DND-41 (cell line): ENCODE results near the gene APBA3.

Experiments used
- ATAC-seq: fragments of 200-7000 bp; cut with Tn5 transposase; 3 replicates; pipeline ENCODE4 v1.9.1; 2021; ENCODE audit warnings: low read depth; ENCODE audit not compliant: insufficient read depth
- DNase-seq: peaks from one replicate; pipeline ENCODE4 v3.0.0-alpha.2; 2020
- H2AFZ ChIP-seq: 2 replicates; pipeline ENCODE4 v1.6.0; 2012; ENCODE audit warnings: low read depth, low read length
- H3K27ac ChIP-seq: 2 replicates; pipeline ENCODE4 v1.5.1; 2012; ENCODE audit warnings: low read length, inconsistent platforms
- H3K27me3 ChIP-seq: fragments of 200-600 bp; sonication (generic); 2 replicates; pipeline ENCODE4 v1.6.0; 2012; ENCODE audit warnings: low read length, mild to moderate bottlenecking, inconsistent platforms; ENCODE audit not compliant: insufficient read depth, poor library complexity
- H3K36me3 ChIP-seq: 2 replicates; pipeline ENCODE4 v1.5.1; 2012; ENCODE audit warnings: low read length, inconsistent platforms; ENCODE audit not compliant: insufficient read depth
- H3K4me1 ChIP-seq: 2 replicates; pipeline ENCODE4 v1.5.1; 2012; ENCODE audit warnings: mild to moderate bottlenecking, low read length; ENCODE audit not compliant: insufficient read depth
- H3K4me2 ChIP-seq: 2 replicates; pipeline ENCODE4 v1.6.0; 2012; ENCODE audit warnings: mild to moderate bottlenecking, moderate library complexity, low read length, inconsistent platforms; ENCODE audit not compliant: insufficient read depth
- H3K4me3 ChIP-seq, 2 experiments: fragments of 200-600 bp in 1 of 2; shearing (Covaris generic) in 1 of 2; 2 replicates each; pipeline ENCODE4 v1.5.1; 2012 to 2016; ENCODE audit warnings: inconsistent platforms in 2 of 2, low read length in 2 of 2, mild to moderate bottlenecking in 2 of 2, low read depth in 1 of 2, moderate library complexity in 1 of 2
- H3K79me2 ChIP-seq: 2 replicates; pipeline ENCODE4 v1.6.0; 2012; ENCODE audit warnings: low read length, inconsistent platforms; ENCODE audit not compliant: insufficient read depth
- H3K9ac ChIP-seq: 2 replicates; pipeline ENCODE4 v1.6.0; 2012; ENCODE audit warnings: low read depth, mild to moderate bottlenecking, inconsistent platforms, low read length, moderate library complexity
- H3K9me3 ChIP-seq: 2 replicates; pipeline ENCODE4 v1.5.1; 2012; ENCODE audit warnings: low read length, moderate library complexity, mild to moderate bottlenecking, inconsistent platforms; ENCODE audit not compliant: insufficient read depth, severe bottlenecking
- H4K20me1 ChIP-seq: 2 replicates; pipeline ENCODE4 v1.6.0; 2012; ENCODE audit warnings: low read length; ENCODE audit not compliant: insufficient read depth
- EZH2 ChIP-seq: IDR thresholded peaks from 3 replicates; pipeline ENCODE4 v1.6.1; 2012; ENCODE audit warnings: borderline replicate concordance, low read depth, mild to moderate bottlenecking, moderate library complexity, low read length, inconsistent platforms; ENCODE audit not compliant: severe bottlenecking
- TF ChIP-seq, protein P1 (sequence below): IDR thresholded peaks from 2 replicates; pipeline ENCODE4 v1.5.1; 2012; ENCODE audit warnings: borderline replicate concordance, low read length, moderate library complexity, mild to moderate bottlenecking; ENCODE audit not compliant: poor library complexity, severe bottlenecking; ENCODE audit errors: extremely low read depth

APBA3 gene

DNA sequence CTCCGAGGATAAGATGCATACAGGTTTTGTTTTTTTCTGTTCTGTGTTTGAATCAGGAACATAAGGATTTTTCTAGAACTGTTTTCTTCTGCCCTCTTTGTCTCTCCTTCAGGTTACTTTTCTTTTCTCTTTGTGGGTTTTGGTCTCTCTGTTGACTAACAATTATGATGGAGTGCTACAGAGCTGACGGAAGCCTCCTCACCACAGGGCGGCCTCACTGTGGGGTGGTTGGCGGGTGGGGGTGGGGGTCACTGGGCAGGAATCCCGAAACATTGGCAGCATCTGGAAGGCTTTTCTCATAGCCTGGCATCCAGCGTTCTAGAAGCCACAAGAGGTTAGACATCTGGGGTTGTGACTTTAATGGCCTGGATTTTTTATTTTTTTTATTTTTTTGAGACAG lies 36.6 kb upstream of the APBA3 start:
- no peak overlapping the region for H3K4me3 ChIP-seq
- H3K9ac ChIP-seq, result no peak overlapping the region
- no peak overlapping the region for H2AFZ ChIP-seq
- peak overlapping the region; percentile 41; the same call in 1 of the 2 replicates for H3K4me2 ChIP-seq
- ATAC-seq, result peak; percentile 97
- DNase-seq, result peak; percentile 82
- H3K36me3 ChIP-seq, result no peaks in the 10 kb centered on the region
- TF ChIP-seq, protein P1, sequence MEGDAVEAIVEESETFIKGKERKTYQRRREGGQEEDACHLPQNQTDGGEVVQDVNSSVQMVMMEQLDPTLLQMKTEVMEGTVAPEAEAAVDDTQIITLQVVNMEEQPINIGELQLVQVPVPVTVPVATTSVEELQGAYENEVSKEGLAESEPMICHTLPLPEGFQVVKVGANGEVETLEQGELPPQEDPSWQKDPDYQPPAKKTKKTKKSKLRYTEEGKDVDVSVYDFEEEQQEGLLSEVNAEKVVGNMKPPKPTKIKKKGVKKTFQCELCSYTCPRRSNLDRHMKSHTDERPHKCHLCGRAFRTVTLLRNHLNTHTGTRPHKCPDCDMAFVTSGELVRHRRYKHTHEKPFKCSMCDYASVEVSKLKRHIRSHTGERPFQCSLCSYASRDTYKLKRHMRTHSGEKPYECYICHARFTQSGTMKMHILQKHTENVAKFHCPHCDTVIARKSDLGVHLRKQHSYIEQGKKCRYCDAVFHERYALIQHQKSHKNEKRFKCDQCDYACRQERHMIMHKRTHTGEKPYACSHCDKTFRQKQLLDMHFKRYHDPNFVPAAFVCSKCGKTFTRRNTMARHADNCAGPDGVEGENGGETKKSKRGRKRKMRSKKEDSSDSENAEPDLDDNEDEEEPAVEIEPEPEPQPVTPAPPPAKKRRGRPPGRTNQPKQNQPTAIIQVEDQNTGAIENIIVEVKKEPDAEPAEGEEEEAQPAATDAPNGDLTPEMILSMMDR, result peak; percentile 47
- no peak for TF ChIP-seq EZH2
- H4K20me1 ChIP-seq, result no peaks in the 10 kb centered on the region
- peaks cover 5% of the 10 kb centered on the region for H3K9me3 ChIP-seq
- no peaks in the 10 kb centered on the region for H3K27me3 ChIP-seq
- no peaks in the 10 kb centered on the region for H3K79me2 ChIP-seq
- H3K27ac ChIP-seq, result peak overlapping the region; percentile 61
- H3K4me1 ChIP-seq, result peaks cover 20% of the 10 kb centered on the region

DNA sequence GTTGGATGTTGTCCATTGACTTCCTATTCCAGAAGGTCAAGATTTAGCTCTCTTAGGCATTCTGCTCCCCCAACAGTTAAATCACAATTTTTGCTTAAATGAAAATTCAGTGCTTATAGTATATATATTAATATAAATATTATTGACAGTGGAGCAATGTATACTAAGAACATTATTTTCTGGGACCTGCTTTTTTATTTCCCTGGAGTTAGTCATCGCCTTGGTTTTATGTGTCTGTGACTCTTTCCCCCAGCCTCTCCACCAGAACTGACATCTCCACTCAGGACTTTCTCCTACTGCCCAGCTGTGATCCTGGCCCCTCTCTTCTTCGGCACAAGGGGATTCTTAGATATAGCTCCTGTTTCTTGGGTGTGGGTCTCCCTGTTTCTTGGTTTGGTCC lies 34.9 kb upstream of the APBA3 start:
- Histone ChIP-seq H3K27me3 (no peaks in the 10 kb centered on the region), H3K36me3 (no peaks in the 10 kb centered on the region), H4K20me1 (no peaks in the 10 kb centered on the region), H3K9ac (no peak overlapping the region), H3K9me3 (peaks cover 5% of the 10 kb centered on the region), H3K79me2 (no peaks in the 10 kb centered on the region), H3K4me1 (peaks cover 20% of the 10 kb centered on the region), H3K27ac (no peak overlapping the region), H3K4me2 (no peak overlapping the region), H2AFZ (no peak overlapping the region), H3K4me3 (no peak overlapping the region)
- ATAC-seq (no peak), DNase-seq (no peak)
- no peak for TF ChIP-seq EZH2
- TF ChIP-seq, protein P1, result no peak

DNA sequence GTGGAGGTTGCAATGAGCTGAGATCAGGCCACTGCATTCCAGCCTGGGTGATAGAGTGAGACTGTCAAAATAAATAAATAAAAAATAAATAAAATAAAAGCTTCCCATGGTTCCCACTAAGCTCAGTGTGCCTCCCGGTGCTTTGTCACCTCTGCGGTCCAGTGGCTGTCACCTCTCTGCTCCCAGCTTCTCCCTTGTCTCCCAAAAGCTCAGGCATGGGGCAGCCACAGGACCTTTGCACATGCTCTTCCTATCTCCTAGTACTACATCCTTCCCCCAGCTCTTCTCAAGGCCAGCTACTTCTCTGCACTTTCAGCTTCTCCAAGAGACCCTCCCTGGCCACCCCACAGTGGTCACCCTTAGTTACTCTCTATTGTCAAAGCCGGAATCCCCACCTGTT lies 32.3 kb upstream of the APBA3 start:
- Histone ChIP-seq H3K79me2 (no peaks in the 10 kb centered on the region), H3K27ac (no peak overlapping the region), H4K20me1 (no peaks in the 10 kb centered on the region), H3K4me1 (peaks cover 15% of the 10 kb centered on the region), H3K9me3 (peaks cover 5% of the 10 kb centered on the region), H3K4me3 (no peak overlapping the region), H3K4me2 (no peak overlapping the region), H3K27me3 (no peaks in the 10 kb centered on the region), H2AFZ (no peak overlapping the region), H3K36me3 (no peaks in the 10 kb centered on the region), H3K9ac (no peak overlapping the region)
- ATAC-seq, result no peak
- no peak for DNase-seq
- TF ChIP-seq, protein P1, result no peak
- TF ChIP-seq EZH2, result no peak

DNA sequence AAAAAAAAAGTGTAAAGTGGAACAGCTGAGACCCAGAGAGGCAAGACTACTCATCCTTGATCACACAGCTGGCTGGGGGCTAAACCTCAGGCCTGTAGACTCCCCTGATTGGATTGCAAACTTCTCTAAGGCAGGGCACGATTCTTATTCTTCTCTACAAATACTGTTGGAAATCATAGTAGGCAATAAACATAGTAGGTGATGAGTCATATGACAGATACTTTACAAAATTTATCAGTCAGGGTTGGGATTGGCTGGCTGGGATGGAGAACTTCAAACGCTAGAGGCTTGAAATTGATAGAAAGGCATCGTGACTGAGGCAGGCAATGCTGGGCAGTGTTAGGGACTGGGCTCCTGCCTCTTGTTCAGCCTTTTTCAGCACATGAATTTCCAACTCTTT lies 30.6 kb upstream of the APBA3 start:
- Histone ChIP-seq H3K4me2 (no peak overlapping the region), H3K36me3 (no peaks in the 10 kb centered on the region), H3K27ac (no peak overlapping the region), H3K79me2 (no peaks in the 10 kb centered on the region), H2AFZ (no peak overlapping the region), H3K4me1 (no peaks in the 10 kb centered on the region), H4K20me1 (no peaks in the 10 kb centered on the region), H3K27me3 (no peaks in the 10 kb centered on the region), H3K9ac (no peak overlapping the region), H3K4me3 (no peak overlapping the region), H3K9me3 (peaks cover 5% of the 10 kb centered on the region)
- no peak for ATAC-seq
- TF ChIP-seq, protein P1, result no peak
- TF ChIP-seq EZH2, result no peak
- DNase-seq, result no peak
